ENCODE results near the gene ZNF616.

The ZNF616 gene

GRCh38 chr19:52139252-52140031 lies at the start of gene ZNF616:
Gene ZNF616, minus strand, starts transcription at chr19:52139938. Its CDS starts 9,426 bp downstream, at chr19:52130512.
- DNase-seq (ENCODE audit: low spot score), result peak; percentile 92

DNA sequence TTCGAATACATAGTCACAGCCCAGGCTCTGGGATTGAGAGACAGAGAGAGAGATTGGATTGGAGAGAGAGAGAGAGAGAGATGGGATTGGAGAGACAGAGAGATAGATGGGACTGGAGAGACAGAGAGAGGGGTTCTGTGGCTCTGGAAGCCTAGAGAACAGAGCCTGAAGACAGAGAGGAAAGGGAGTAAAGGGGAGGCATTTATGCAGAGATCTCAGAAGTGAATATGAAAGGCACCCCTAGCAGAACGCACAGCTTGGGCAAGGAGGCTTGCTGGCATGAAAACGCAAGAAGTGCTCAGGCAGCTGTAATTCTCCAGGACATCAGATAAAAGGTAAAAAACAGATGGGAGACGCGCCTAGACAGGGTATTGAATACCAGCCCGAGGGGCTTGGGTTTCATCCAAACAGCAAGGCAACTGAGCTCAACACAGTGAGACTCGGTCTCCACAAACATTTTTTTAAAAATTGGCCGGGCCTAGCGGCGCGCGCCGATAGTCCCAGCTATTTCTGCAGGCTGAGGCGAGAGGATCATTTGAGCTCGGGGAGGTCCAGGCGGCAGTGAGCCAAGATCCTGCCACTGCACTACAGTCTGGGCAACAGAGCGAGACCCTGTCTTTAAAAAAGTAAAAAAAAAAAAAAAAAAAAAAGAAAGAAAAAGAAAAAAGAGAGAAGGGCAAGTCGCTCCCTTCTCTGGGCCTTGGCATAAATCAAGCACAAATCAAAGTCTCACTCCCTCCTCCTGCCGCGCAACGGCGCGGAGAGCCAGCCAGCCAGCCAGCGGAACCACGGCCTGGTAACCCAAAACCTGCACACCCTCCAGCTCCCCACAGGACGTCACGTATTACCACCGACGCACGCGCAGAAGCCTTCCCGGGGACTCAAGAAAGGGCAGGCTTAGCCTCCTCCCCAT lies 49.3 kb upstream of the ZNF616 start:
- DNase-seq (ENCODE audit: low spot score), result no peak

DNA sequence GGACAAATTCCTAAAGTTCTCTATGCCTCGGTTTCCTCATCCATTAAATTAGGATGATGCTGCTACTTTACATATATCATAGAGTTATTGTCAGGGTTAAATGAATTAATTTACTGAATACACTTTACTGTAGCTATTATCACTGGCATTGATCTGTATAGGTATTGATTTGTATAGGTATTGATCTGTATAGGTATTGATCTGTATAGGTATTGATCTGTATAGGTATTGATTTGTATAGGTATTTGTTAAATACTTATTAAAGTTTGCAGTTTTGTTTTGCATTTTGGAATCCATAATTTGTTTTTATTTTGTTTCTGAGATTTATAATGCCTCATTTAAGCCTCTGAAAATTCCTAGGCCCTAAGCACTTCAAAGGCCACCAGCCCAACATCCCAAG lies 47.7 kb upstream of the ZNF616 start:
- no peak for DNase-seq (ENCODE audit: low spot score)

- no peak for DNase-seq (ENCODE audit: low spot score)
Observed at GRCh38 chr19:52176574-52176973, 36.8 kb upstream of the ZNF616 start.

DNA sequence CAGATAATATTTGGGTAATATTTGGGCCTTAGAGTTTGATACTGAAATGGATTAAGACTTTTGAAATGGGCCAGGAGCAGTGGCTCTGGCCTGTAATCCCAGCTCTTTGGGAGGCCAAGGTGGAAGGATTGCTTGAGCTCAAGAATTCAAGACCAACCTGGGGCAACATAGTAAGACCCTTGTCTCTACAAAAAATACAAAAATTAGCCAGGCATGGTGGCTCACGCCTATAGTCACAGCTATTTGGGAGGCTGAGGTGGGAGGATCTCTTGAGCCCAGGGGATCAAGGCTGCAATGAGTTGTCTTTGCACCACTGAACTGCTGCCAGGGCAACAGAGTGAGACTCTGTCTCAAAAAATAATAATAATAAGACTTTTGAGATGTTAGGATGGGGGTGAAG lies 32.6 kb upstream of the ZNF616 start:
- no peak for DNase-seq (ENCODE audit: low spot score)

- peak; percentile 62 for DNase-seq (ENCODE audit: low spot score)
Observed at GRCh38 chr19:52171321-52172169, 31.8 kb upstream of the ZNF616 start, which contains the start of gene ZNF836. Gene ZNF836, minus strand, starts transcription at chr19:52171621. Its CDS starts 3,549 bp downstream, at chr19:52168072.

GRCh38 chr19:52170863-52171320 lies 31.2 kb upstream of the ZNF616 start:
- DNase-seq (ENCODE audit: low spot score), result no peak

DNA sequence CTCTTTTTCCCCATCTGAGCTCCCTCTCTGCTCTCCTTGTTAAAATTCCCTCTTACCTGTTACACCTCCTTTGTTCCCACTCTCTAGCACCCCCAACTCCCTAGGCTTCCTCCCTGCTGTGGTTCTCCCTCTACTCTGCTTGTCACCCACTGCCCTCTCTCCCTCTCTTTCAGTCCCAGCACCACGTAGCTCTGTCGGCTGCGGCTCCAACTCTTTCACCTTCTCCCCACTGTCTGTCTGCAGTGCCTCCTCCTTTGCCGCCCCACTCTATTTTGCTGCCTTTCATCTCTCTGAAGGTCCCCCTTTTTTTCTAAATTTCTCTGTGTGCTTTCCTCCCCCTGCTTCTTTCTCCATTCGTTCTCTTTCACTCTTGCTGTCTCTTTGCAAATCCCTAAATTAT lies 30.6 kb upstream of the ZNF616 start:
- no peak for DNase-seq (ENCODE audit: low spot score)

DNA sequence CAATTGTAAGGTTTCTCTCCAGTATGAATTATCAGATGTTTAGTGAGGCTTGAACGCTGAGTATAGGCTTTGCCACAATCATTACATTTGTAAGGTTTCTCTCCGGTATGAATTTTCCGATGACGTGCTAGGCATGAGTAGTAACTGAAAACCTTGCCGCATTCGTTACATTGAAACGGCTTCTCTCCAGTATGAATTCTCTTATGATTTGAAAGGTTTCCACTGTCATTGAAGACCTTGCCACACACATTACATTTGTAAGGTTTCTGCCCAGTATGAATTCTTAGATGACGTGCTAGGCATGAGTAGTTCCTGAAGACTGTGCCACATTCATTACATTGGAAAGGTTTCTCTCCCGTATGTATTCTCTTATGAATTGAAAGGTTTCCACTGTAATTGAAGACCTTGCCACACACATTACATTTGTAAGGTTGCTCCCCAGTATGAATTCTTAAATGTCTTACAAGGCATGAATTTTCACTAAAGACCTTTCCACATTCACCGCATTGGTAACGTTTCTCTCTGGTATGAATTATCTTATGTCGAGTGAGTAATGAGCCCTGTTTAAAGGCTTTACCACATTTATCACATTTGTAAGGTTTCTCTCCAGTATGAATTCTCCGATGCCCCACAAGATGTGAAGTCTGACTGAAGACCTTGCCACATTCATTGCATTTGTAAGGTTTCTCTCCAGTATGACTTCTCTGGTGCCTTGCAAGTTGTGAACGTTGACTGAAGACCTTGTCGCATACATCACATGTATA lies 16.0 kb upstream of the ZNF616 start:
- no peak for DNase-seq (ENCODE audit: low spot score)

GRCh38 chr19:52148256-52148655 lies 8.5 kb upstream of the ZNF616 start:
- no peak for DNase-seq (ENCODE audit: low spot score)

GRCh38 chr19:52142001-52142595 lies 2.4 kb upstream of the ZNF616 start:
- no peak for DNase-seq (ENCODE audit: low spot score)

DNA sequence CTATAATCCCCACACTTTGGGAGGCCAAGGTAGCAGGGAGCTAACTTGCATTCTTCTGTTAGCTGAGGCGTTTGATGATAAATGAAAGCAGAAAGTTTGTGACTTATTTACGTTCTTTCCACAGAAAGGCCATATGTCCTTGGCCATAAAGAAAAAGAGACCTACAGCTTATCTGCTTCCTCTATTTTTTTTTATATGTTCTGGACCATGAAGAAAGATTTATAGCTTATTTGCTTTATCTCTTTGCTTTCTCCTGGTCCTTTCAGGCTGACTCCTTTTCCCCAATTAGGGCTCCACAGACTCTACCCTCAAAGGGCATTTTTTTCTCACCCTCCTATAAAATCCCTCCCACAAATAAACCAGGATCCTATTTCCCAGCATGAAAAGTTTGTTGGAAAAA lies 1.5 kb upstream of the ZNF616 start:
- DNase-seq (ENCODE audit: low spot score), result no peak

DNA sequence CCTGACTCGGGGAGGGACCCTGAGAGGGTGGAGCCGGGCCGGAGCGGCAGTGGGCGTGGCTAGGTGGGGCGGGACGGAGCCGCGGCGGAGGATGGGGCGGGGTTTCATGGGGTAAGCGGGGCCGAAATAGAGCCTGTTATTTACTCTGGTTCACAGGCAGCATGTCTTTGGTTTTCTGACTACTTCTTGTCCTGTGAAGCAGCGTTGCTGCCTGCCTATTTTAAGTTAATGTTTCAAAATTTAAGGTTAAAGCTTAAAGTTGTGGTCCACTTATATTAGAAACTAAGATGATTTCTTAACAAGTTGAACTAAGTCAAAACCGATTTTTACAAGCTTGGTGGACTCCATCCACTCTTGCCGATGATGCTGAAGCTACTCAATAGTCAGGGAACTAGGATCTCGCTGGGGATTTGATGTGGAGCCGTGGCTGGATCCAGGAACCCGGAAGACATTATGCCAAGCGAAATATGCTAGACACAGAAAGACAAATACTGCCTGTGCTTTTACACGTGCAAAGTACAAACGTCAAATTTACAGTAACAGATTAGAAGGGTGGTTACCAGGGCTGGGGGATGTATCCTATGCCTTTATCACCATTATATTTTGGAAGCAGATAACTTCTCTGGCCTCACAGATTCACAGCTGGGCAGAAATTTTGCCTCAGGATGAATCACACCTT lies 433 bp upstream of the ZNF616 start:
- no peak for DNase-seq (ENCODE audit: low spot score)

- no peak for DNase-seq (ENCODE audit: low spot score)
Observed at GRCh38 chr19:52138983-52139251, 821 bp downstream of the ZNF616 start.

GRCh38 chr19:52138278-52138982 lies 1.3 kb downstream of the ZNF616 start:
- DNase-seq (ENCODE audit: low spot score), result no peak

DNA sequence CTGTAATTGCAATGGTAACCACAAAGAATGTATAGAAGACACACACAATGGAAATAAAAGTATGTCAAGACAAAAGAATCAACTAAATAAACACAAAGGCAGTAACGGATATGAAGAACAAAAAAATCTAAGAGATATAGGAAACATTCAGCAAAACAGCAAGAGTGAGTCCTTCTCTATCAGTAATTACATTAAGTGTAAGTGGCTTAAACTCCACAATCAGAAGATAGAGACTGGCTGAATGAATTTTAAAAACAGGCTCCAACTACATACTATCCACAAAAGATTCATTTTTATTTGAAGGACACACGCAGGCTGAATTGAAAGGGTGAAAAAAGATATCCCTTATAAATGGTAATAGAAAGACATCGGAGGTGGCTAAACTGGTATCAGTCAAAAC lies 19.5 kb downstream of the ZNF616 start:
- no peak for DNase-seq (ENCODE audit: low spot score)

- no peak for DNase-seq (ENCODE audit: low spot score)
Observed at GRCh38 chr19:52115526-52116053, 24.1 kb downstream of the ZNF616 start.

- no peak for DNase-seq (ENCODE audit: low spot score)
Observed at GRCh38 chr19:52114691-52115090, 25.0 kb downstream of the ZNF616 start.

- DNase-seq (ENCODE audit: low spot score), result no peak
Observed at GRCh38 chr19:52112624-52113023, 27.1 kb downstream of the ZNF616 start.

DNA sequence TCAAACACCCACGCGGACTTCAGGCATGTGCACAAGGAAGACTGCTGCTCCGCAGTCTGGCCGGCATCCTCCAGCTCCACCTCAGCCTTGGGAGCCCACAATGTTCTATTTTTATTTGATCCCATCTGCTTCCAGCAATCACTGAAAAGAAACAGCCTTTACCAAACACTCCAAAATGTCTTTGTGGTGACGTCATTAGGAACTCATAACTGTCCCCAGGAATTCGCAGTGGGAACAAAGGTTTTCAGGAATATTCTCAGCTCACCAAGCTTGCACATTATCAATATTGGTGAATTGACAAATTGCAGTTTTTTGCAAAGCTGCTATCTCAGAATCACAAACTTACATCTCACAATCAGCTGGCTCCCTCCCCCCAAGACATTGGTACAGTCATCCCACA lies 29.0 kb downstream of the ZNF616 start:
- DNase-seq (ENCODE audit: low spot score), result no peak
